ENCODE data around the gene TRA2B. TPM values are rescaled to one million over a fixed set of nuclear protein-coding genes. Genes with fewer than 3 reads are reported as not detected.

TRA2B gene
- total and polyA plus RNA-seq, 7 donors, result 62.5 to 159 (median 113) TPM

DNA sequence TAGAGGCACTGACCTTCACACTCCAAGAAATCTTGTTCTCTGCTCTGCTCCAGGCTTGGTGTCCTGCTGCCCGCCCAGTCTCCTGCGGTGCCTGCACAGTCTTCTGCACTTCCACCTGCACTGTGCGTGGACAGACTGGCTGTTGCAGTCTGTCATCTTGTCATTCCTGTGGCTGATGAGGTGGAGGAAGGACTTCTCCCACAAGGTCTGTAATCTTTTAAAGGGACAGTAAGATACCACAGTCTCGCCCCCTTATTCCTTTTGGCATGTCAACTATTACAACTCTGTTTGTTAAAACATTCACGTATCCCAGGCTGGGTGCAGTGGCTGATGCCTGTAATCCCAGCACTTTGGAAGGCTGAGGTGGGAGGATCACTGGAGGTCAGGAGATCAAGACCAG, 58.9 kb downstream of the TRA2B start:
- Histone ChIP-seq H3K27me3 (no peaks in the 10 kb centered on the region), H3K4me3 (no peak overlapping the region), H3K27ac (no peak overlapping the region), H3K36me3 (no peaks in the 10 kb centered on the region), H3K4me1 (no peaks in the 10 kb centered on the region), H3K9me3 (no peaks in the 10 kb centered on the region)
- intact Hi-C loops (cut with DNase I), result no loop called here
- WGBS, 2 donors, result 81 to 83% methylated on average over 5 of the region's 5 CpGs
- DNase-seq, result no peak
- TF ChIP-seq POLR2A (IDR thresholded peaks at IDR 0.05) (no peak), EP300 (IDR thresholded peaks at IDR 0.05) (no peak)
- TF ChIP-seq, protein P1, sequence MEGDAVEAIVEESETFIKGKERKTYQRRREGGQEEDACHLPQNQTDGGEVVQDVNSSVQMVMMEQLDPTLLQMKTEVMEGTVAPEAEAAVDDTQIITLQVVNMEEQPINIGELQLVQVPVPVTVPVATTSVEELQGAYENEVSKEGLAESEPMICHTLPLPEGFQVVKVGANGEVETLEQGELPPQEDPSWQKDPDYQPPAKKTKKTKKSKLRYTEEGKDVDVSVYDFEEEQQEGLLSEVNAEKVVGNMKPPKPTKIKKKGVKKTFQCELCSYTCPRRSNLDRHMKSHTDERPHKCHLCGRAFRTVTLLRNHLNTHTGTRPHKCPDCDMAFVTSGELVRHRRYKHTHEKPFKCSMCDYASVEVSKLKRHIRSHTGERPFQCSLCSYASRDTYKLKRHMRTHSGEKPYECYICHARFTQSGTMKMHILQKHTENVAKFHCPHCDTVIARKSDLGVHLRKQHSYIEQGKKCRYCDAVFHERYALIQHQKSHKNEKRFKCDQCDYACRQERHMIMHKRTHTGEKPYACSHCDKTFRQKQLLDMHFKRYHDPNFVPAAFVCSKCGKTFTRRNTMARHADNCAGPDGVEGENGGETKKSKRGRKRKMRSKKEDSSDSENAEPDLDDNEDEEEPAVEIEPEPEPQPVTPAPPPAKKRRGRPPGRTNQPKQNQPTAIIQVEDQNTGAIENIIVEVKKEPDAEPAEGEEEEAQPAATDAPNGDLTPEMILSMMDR (IDR thresholded peaks at IDR 0.05), result no peak

DNA sequence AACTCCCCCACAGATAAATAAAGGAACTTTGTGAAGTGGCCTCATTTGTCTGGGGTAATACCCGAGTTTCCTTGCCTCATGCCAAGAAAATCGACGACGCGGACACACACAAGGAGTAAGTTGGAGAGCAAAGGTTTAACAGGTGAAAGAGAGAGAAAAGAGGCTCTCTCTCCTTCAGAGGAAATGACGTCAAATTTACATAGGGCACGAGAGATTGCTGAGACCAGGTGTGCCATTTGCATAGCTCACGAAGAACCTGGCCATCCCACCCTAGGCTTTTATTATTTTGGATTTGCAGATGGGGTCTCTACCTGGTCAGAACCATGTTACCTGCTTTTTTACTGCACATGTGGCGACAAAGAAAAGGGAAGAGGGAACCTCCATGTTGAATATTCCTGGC, 63.7 kb downstream of the TRA2B start:
- H3K4me3 ChIP-seq, result no peak overlapping the region
- no peak for DNase-seq
- H3K36me3 ChIP-seq, result no peaks in the 10 kb centered on the region
- intact Hi-C loops (cut with DNase I), result no loop called here
- H3K27me3 ChIP-seq, result no peaks in the 10 kb centered on the region
- H3K4me1 ChIP-seq, result no peaks in the 10 kb centered on the region
- no peaks in the 10 kb centered on the region for H3K9me3 ChIP-seq
- WGBS, 2 donors, result 54 to 65% methylated on average over 9 of the region's 9 CpGs
- TF ChIP-seq POLR2A (IDR thresholded peaks at IDR 0.05) (no peak), EP300 (IDR thresholded peaks at IDR 0.05) (no peak), POLR2AphosphoS5 (IDR thresholded peaks at IDR 0.05) (no peak)
- TF ChIP-seq, protein P1 (IDR thresholded peaks at IDR 0.05), result no peak
- no peak overlapping the region for H3K27ac ChIP-seq

DNA sequence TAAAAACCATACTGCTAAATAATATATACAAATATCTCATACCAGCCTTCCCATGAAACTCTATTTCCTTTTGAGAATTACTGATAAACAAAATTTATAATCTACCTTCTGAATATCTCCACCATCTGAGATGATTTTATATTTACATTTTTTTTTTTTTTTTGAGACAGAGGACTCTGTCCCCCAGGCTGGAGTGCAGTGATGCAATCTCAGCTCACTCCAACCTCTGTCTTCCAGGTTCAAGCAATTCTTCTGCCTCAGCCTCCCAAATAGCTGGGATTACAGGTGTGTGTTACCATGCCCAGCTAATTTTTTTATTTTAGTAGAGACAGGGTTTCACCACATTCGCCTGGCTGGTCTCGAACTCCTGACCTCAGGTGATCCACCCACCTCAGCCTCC, 70.2 kb downstream of the TRA2B start:
- TF ChIP-seq POLR2A (IDR thresholded peaks at IDR 0.05) (no peak), POLR2AphosphoS5 (IDR thresholded peaks at IDR 0.05) (no peak), EP300 (IDR thresholded peaks at IDR 0.05) (no peak)
- TF ChIP-seq, protein P1 (IDR thresholded peaks at IDR 0.05), result no peak
- no peak for DNase-seq
- Histone ChIP-seq H3K4me1 (no peaks in the 10 kb centered on the region), H3K36me3 (no peaks in the 10 kb centered on the region), H3K9me3 (no peaks in the 10 kb centered on the region), H3K27me3 (no peaks in the 10 kb centered on the region), H3K4me3 (no peak overlapping the region), H3K27ac (no peak overlapping the region)
- 93 to 99% methylated on average over 2 of the region's 2 CpGs for WGBS, 2 donors
- intact Hi-C loops (cut with DNase I), result no loop called here

DNA sequence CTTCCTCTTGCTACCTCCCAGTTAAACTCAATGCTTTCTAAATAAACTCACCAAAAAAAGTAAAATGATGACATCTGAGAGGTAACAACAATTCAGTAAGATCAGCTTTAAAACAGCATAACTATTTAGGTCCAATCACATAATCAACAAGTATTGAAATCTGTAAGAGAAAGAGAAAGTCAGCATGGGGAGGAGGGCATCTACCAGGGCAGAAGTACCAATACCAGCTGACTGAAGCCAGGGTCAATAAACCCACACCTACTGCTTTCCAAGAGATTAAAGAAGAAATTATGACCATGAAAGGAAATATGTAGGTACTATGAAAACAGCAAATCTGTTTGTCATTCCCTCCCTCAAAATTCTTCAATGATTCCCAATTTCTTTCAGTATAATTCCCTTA, 70.8 kb downstream of the TRA2B start:
- intact Hi-C loops (cut with DNase I), result no loop called here
- no peak for DNase-seq
- no peaks in the 10 kb centered on the region for H3K9me3 ChIP-seq
- no peaks in the 10 kb centered on the region for H3K27me3 ChIP-seq
- no peaks in the 10 kb centered on the region for H3K36me3 ChIP-seq
- H3K4me1 ChIP-seq, result no peaks in the 10 kb centered on the region
- TF ChIP-seq POLR2A (IDR thresholded peaks at IDR 0.05), result no peak
- TF ChIP-seq, protein P1 (IDR thresholded peaks at IDR 0.05), result no peak
- TF ChIP-seq POLR2AphosphoS5 (IDR thresholded peaks at IDR 0.05), result no peak
- TF ChIP-seq EP300 (IDR thresholded peaks at IDR 0.05), result no peak
- H3K4me3 ChIP-seq, result no peak overlapping the region
- no peak overlapping the region for H3K27ac ChIP-seq

DNA sequence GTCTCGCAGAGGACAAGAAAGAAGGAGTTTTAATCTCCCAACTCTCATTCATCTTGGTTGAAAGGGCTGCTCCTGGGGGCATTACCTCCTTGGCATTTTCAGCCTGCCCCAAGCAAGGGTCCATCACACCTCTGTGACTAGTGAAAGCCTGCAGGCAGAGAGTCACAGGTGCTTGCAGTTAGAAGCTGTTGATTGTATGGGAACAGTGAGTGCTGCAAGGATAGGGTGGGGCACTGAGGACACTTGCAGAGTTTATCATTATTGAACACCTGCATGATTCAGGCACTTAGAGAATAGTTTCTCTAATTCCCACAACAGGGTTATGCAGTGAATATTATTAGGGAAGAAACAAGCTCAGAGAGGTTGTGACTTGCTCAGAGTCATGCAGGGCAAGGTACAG, 71.3 kb downstream of the TRA2B start:
- TF ChIP-seq POLR2A (IDR thresholded peaks at IDR 0.05) (no peak), POLR2AphosphoS5 (IDR thresholded peaks at IDR 0.05) (no peak), EP300 (IDR thresholded peaks at IDR 0.05) (no peak)
- TF ChIP-seq, protein P1 (IDR thresholded peaks at IDR 0.05), result no peak
- 92 to 93% methylated on average over 1 of the region's 1 CpG for WGBS, 2 donors
- intact Hi-C loops (cut with DNase I), result no loop called here

More for the DNA sequence above, 71.3 kb downstream of the TRA2B start:
- DNase-seq, result no peak
- no peak overlapping the region for H3K4me3 ChIP-seq
- H3K4me1 ChIP-seq, result no peaks in the 10 kb centered on the region
- no peaks in the 10 kb centered on the region for H3K27me3 ChIP-seq
- H3K27ac ChIP-seq, result no peak overlapping the region
- no peaks in the 10 kb centered on the region for H3K36me3 ChIP-seq
- no peaks in the 10 kb centered on the region for H3K9me3 ChIP-seq
